HepG2 (cell line): ENCODE measurements around the gene DCAF7. TPM values are rescaled to one million over a fixed set of nuclear protein-coding genes. Genes with fewer than 3 reads are reported as not detected.

Experiments
- JDP2 ChIP-seq: sonication (generic); formaldehyde crosslinking; IDR thresholded peaks from 2 replicates; pipeline ENCODE4 v1.8.1; 2022; ENCODE audit warnings: missing genetic modification reagents, borderline replicate concordance
- KLF11 ChIP-seq: IDR thresholded peaks from 2 replicates; pipeline ENCODE4 v1.6.1; 2016; ENCODE audit warnings: missing compliant biosample characterization
- KLF12 ChIP-seq: sonication (generic); formaldehyde crosslinking; IDR thresholded peaks from 2 replicates; pipeline ENCODE4 v1.4.0; 2020; ENCODE audit warnings: missing genetic modification reagents, borderline replicate concordance
- MED1 ChIP-seq: sonication (generic); formaldehyde crosslinking; IDR thresholded peaks from 2 replicates; pipeline ENCODE4 v1.4.0; 2020; ENCODE audit warnings: missing genetic modification reagents
- NPAS2 ChIP-seq: sonication (generic); formaldehyde crosslinking; IDR thresholded peaks from 2 replicates; pipeline ENCODE4 v1.8.0; 2022; ENCODE audit warnings: mild to moderate bottlenecking, missing genetic modification reagents, borderline replicate concordance
- POGZ ChIP-seq: sonication (generic); formaldehyde crosslinking; IDR thresholded peaks from 2 replicates; pipeline ENCODE4 v1.4.0; 2020; ENCODE audit warnings: mild to moderate bottlenecking, missing genetic modification reagents
- PTBP1 ChIP-seq: fragments of 200-400 bp; formaldehyde crosslinking; IDR thresholded peaks from 2 replicates; pipeline ENCODE4 v1.6.1; 2018; ENCODE audit warnings: low read length, low read depth; ENCODE audit not compliant: poor library complexity, severe bottlenecking
- RCOR2 ChIP-seq: IDR thresholded peaks from 2 replicates; pipeline ENCODE4 v1.6.1; 2016; ENCODE audit warnings: missing biosample characterization, missing genetic modification reagents
- SOX13 ChIP-seq, 3 experiments: fragments of 450-650 bp in 1 of 3; sonication (generic) in 1 of 3; formaldehyde crosslinking in 1 of 3; IDR thresholded peaks in 2 of 3; conservative IDR thresholded peaks in 1 of 3; 2 replicates each; pipeline versions ENCODE4 v1.5.0 to v1.6.1; 2016 to 2020; ENCODE audit warnings: antibody characterized with exemption in 1 of 3, mild to moderate bottlenecking in 1 of 3, missing compliant biosample characterization in 1 of 3, missing genetic modification reagents in 1 of 3, moderate library complexity in 1 of 3
- TCF12 ChIP-seq, 2 experiments: fragments of 450-650 bp in 1 of 2; sonication (generic) in 1 of 2; formaldehyde crosslinking in 1 of 2; IDR thresholded peaks; 2 replicates each; pipeline versions ENCODE4 v1.6.1 to v1.8.0; 2017 to 2022; ENCODE audit warnings: antibody characterized with exemption in 1 of 2, mild to moderate bottlenecking in 1 of 2, missing genetic modification reagents in 1 of 2, moderate library complexity in 1 of 2
- ZMYM4 ChIP-seq: sonication (generic); formaldehyde crosslinking; IDR thresholded peaks from 2 replicates; pipeline ENCODE4 v1.8.1; 2023; ENCODE audit warnings: mild to moderate bottlenecking, missing genetic modification reagents
- ZNF160 ChIP-seq: sonication (generic); formaldehyde crosslinking; IDR thresholded peaks from 2 replicates; pipeline ENCODE4 v1.8.0; 2022; ENCODE audit warnings: mild to moderate bottlenecking, inconsistent platforms, missing genetic modification reagents
- ZNF232 ChIP-seq: sonication (generic); formaldehyde crosslinking; IDR thresholded peaks from 2 replicates; pipeline ENCODE4 v1.4.0; 2020; ENCODE audit warnings: missing genetic modification reagents, borderline replicate concordance
- ZNF260 ChIP-seq: sonication (generic); formaldehyde crosslinking; IDR thresholded peaks from 2 replicates; pipeline ENCODE4 v1.4.0; 2020; ENCODE audit warnings: missing genetic modification reagents, low read depth, mild to moderate bottlenecking, borderline replicate concordance
- ZNF510 ChIP-seq: sonication (generic); formaldehyde crosslinking; IDR thresholded peaks from 2 replicates; pipeline ENCODE4 v1.4.0; 2020; ENCODE audit warnings: low read depth, mild to moderate bottlenecking, missing genetic modification reagents
- ZNF547 ChIP-seq: sonication (generic); formaldehyde crosslinking; IDR thresholded peaks from 2 replicates; pipeline ENCODE4 v1.5.1; 2020; ENCODE audit warnings: mild to moderate bottlenecking, missing genetic modification reagents
- ZNF790 ChIP-seq: sonication (generic); formaldehyde crosslinking; IDR thresholded peaks from 2 replicates; pipeline ENCODE4 v1.8.0; 2022; ENCODE audit warnings: missing genetic modification reagents, mild to moderate bottlenecking, borderline replicate concordance
- ZSCAN25 ChIP-seq: sonication (generic); formaldehyde crosslinking; IDR thresholded peaks from 2 replicates; pipeline ENCODE4 v1.8.0; 2022; ENCODE audit warnings: mild to moderate bottlenecking, missing genetic modification reagents
- polyA plus RNA-seq, 8 experiments: library from polyadenylated mRNA; depleted of rRNA in 3 of 8; stranded (reverse) in 7 of 8; unstranded in 1 of 8; fragments of >200 nt; fragmentation: Illumina TruSeq in 4 of 8; extraction: Trizol in 4 of 8; gene quantifications; 2 replicates each; pipeline versions ENCODE4 v1.2.1 to v1.2.3, GENCODE V29; 2011 to 2016; ENCODE audit warnings: low read depth in 4 of 8, missing spikeins in 1 of 8, mixed read lengths in 1 of 8; ENCODE audit not compliant: insufficient read depth in 1 of 8
- total RNA-seq, 5 experiments: library from RNA; depleted of rRNA; stranded (reverse); fragments of >200 nt; fragmentation: Illumina TruSeq; extraction: Trizol; gene quantifications; 2 replicates each; pipeline ENCODE4 v1.2.3, GENCODE V29; 2016; ENCODE audit warnings: low read depth in 1 of 5
- TF ChIP-seq, protein P1 (sequence below): sonication (generic); formaldehyde crosslinking; IDR thresholded peaks from 2 replicates; pipeline ENCODE4 v1.5.0; 2020; ENCODE audit warnings: mild to moderate bottlenecking, missing genetic modification reagents
- TF ChIP-seq, protein P2 (sequence below): sonication (generic); formaldehyde crosslinking; IDR thresholded peaks from 2 replicates; pipeline ENCODE4 v1.8.1; 2023; ENCODE audit warnings: mild to moderate bottlenecking, inconsistent platforms, moderate library complexity, missing genetic modification reagents, borderline replicate concordance
- TF ChIP-seq, protein P3 (sequence below), 2 experiments: IDR thresholded peaks; 2 replicates each; pipeline ENCODE4 v1.6.1; 2011 to 2012; ENCODE audit warnings: low read length in 2 of 2, borderline replicate concordance in 1 of 2, low read depth in 1 of 2, mild to moderate bottlenecking in 1 of 2, moderate library complexity in 1 of 2

Gene DCAF7
- total and polyA plus RNA-seq, 2 of the 13 experiments (the other 11 are each of a cell fraction or from before 2014, with no cell fraction given) = 55.2 to 73.4 TPM

DNA sequence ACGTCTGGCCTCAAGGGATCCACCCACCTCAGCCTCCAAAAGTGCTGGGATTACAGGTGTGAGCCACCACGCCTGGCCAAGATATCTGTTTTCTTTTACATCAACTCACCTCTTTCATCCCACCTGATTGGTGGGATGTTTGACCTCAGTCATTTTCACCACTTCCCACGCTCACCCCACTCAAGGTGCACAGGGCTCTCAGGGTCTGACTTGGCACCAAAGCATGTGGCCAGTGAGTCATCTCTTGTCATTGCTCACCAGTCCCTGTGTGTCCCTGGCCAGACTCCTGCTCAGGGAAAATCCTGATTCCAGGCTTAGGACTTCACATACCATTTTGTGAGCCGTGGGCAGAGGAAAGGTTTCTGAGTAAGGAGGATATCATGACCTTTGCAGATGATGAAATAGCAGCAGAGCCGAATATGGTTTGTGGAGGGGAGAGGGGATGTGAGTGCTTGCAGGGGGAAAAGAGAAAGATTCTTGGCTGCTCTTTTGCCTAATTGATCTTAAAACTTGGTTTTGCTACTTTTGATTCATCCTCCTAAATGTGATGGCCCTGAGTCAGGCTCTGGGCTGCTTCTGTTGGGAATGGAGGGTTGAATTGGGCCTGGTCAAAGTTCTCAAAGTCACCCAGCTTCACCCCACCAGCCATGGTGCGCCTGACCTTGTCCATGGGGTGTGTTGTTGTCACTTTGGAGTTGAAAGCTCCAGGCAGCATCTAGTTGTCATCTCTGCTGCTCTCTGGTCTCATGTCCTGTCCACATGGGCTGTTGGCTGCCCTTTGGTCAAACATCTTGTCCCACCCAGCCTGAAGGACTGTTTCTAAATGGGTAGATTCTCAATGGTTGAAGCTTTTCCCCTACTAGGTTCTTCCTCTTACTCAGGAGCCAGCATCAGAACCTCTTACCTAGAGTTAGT is 33.1 kb upstream of the DCAF7 start (continued):
- peak; percentile 90; the same call in 1 of the 2 replicates for TF ChIP-seq ZSCAN25 (CRISPR knock-in tag)
- TF ChIP-seq, protein P1, sequence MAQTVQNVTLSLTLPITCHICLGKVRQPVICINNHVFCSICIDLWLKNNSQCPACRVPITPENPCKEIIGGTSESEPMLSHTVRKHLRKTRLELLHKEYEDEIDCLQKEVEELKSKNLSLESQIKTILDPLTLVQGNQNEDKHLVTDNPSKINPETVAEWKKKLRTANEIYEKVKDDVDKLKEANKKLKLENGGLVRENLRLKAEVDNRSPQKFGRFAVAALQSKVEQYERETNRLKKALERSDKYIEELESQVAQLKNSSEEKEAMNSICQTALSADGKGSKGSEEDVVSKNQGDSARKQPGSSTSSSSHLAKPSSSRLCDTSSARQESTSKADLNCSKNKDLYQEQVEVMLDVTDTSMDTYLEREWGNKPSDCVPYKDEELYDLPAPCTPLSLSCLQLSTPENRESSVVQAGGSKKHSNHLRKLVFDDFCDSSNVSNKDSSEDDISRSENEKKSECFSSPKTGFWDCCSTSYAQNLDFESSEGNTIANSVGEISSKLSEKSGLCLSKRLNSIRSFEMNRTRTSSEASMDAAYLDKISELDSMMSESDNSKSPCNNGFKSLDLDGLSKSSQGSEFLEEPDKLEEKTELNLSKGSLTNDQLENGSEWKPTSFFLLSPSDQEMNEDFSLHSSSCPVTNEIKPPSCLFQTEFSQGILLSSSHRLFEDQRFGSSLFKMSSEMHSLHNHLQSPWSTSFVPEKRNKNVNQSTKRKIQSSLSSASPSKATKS (CRISPR knock-in tag) = no peak
- TF ChIP-seq MED1 (CRISPR knock-in tag) = peak; percentile 96
- TF ChIP-seq POGZ (CRISPR knock-in tag) = peak; percentile 53; the same call in 1 of the 2 replicates
- TF ChIP-seq PTBP1 = no peak
- no peak for TF ChIP-seq ZNF260
- TF ChIP-seq JDP2 (CRISPR knock-in tag) = no peak; the same call in 1 of the 2 replicates
- TF ChIP-seq KLF11 (CRISPR knock-in tag) = no peak
- no peak for TF ChIP-seq ZNF160 (CRISPR knock-in tag)
- no peak for TF ChIP-seq RCOR2 (CRISPR knock-in tag)
- no peak for TF ChIP-seq ZNF510 (CRISPR knock-in tag)
- TF ChIP-seq SOX13 (IDR thresholded peaks at IDR 0.05) = no peak
- peak in 1 of 2 experiments; percentile 45; a peak in 1 of 4 replicates for TF ChIP-seq SOX13 (CRISPR knock-in tag; conservative IDR thresholded peaks at IDR 0.05 in 1 of 2, IDR thresholded peaks at IDR 0.05 in 1 of 2)
- TF ChIP-seq TCF12 (IDR thresholded peaks at IDR 0.05) = no peak
- no peak for TF ChIP-seq TCF12 (CRISPR knock-in tag; IDR thresholded peaks at IDR 0.05)
- no peak for TF ChIP-seq ZNF790 (CRISPR knock-in tag)
- TF ChIP-seq, protein P2, sequence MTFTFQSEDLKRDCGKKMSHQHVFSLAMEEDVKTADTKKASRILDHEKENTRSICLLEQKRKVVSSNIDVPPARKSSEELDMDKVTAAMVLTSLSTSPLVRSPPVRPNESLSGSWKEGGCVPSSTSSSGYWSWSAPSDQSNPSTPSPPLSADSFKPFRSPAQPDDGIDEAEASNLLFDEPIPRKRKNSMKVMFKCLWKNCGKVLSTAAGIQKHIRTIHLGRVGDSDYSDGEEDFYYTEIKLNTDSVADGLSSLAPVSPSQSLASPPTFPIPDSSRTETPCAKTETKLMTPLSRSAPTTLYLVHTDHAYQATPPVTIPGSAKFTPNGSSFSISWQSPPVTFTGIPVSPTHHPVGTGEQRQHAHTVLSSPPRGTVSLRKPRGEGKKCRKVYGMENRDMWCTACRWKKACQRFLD (CRISPR knock-in tag) = no peak
- no peak for TF ChIP-seq KLF12
- no peak for TF ChIP-seq NPAS2 (CRISPR knock-in tag)
- TF ChIP-seq, protein P3, sequence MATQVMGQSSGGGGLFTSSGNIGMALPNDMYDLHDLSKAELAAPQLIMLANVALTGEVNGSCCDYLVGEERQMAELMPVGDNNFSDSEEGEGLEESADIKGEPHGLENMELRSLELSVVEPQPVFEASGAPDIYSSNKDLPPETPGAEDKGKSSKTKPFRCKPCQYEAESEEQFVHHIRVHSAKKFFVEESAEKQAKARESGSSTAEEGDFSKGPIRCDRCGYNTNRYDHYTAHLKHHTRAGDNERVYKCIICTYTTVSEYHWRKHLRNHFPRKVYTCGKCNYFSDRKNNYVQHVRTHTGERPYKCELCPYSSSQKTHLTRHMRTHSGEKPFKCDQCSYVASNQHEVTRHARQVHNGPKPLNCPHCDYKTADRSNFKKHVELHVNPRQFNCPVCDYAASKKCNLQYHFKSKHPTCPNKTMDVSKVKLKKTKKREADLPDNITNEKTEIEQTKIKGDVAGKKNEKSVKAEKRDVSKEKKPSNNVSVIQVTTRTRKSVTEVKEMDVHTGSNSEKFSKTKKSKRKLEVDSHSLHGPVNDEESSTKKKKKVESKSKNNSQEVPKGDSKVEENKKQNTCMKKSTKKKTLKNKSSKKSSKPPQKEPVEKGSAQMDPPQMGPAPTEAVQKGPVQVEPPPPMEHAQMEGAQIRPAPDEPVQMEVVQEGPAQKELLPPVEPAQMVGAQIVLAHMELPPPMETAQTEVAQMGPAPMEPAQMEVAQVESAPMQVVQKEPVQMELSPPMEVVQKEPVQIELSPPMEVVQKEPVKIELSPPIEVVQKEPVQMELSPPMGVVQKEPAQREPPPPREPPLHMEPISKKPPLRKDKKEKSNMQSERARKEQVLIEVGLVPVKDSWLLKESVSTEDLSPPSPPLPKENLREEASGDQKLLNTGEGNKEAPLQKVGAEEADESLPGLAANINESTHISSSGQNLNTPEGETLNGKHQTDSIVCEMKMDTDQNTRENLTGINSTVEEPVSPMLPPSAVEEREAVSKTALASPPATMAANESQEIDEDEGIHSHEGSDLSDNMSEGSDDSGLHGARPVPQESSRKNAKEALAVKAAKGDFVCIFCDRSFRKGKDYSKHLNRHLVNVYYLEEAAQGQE (IDR thresholded peaks at IDR 0.05; ENCODE audit: borderline replicate concordance in 1 of 2, low read depth in 1 of 2, low read length in 2 of 2) = no peak
- no peak for TF ChIP-seq ZNF232
- TF ChIP-seq ZNF547 (CRISPR knock-in tag) = no peak
- TF ChIP-seq ZMYM4 (CRISPR knock-in tag) = peak; percentile 62
